GM21576 (cell line): Measurements from ENCODE around the gene LDB2.

Experiments
- ATAC-seq: cut with Tn5 transposase; IDR thresholded peaks from one replicate; pipeline ENCODE4 v1.9.1; 2021; ENCODE audit warnings: mild to moderate bottlenecking, moderate library complexity; ENCODE audit not compliant: unreplicated experiment

Gene LDB2

DNA sequence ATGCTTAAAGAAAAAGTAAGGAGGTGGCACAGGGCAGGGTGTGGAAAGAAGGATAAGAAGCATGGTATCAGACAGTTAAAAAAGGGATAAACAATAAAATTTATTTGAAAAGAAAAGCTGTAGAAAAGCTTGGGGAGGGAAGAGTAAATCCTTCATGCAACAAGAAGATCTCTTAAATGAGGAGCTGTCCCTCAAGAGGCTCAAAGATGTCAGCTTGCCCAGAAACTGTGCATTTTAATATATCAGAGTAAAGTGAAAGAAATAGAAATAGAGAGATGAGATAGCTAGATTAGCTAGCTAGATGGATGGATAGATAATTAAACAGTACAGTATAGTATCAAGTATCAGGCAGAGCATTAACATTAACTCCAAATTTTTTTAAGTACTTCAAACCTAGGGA lies 170.3 kb downstream of the LDB2 start:
- ATAC-seq, result no peak

DNA sequence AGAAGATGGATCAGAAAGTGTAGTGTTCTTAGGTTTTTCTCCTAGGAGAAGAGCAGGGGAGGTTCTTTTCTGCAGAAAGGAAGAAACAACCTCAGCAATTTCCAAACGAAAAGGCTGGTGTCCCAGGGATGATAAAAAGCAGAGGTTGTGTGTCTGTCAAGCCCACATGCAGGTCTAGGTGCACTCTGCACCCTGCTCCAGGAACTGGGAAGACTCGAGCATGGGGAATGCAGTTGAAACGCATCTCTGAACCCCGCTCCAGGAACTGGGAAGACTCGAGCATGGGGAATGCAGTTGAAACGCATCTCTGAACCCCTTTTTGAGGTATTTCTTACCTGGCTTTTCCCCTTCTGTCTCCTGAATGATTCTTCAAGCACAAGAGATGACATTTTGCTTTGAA lies 171.2 kb downstream of the LDB2 start:
- no peak for ATAC-seq

DNA sequence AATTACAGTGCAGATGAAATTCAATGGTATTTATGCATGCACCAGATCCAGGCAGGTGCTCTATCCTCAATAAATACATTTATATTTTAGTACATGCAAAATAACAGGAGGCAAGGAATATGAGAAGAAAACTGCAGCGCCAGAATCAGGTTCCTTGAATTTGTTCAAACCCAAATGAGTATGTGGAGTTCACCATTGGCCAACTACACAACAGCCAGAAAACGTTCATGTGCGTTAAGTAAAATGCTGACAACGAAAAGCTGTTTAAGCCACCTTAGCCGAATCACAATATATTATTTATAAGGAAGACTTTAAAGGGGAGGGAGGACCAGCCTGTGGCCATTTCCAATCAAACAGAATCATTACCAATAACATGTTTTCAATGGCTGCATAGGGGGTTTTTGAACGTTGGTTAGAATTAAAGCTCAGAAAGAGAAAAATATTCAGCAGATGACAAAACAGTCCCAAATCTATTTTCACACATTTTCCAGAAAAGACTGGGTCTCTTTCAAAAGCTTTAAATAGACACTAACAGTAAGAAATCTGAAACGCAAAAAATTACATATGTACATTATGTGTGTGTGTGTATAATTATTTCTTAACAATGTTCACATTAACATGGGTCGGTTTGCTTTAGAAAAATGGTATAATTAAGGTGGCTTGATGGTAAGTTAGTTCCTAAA lies 171.9 kb downstream of the LDB2 start:
- ATAC-seq, result no peak

DNA sequence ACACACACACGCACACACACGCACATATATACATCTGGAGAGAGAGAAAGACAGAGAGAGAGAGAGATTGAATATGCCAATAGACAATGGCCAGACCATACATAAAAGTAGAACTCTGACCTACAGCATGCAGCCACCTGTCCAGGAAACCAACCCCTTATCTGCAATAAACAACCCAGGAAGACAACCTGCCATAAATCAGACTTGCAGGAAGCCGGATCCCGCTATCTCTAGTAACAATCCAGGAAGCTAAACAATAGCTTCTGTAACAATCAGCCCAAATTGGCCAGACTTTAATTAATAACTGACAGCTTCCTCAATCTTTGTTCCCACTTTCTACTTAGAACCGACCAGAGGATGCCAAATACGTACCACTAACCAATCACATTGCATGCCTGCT lies 173.2 kb downstream of the LDB2 start:
- no peak for ATAC-seq

DNA sequence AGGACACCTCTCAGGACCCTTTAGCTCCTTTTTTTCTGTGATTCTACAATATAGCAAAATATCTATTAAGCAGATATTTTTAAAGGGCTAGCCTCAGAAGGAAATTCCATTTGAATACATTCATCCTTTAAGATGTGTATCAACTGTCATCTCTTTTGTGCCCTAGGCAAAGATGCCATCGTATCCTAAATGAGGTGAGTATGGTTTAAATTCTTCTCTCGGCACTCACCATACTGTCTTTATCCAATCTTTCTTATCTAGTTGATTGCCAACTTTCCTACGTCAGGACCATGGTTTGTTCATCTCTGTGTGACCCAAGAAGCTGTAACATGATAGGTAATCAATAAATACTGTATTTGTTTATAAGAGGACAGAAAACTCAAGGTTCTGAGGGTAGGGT lies 176.0 kb downstream of the LDB2 start:
- ATAC-seq, result no peak

DNA sequence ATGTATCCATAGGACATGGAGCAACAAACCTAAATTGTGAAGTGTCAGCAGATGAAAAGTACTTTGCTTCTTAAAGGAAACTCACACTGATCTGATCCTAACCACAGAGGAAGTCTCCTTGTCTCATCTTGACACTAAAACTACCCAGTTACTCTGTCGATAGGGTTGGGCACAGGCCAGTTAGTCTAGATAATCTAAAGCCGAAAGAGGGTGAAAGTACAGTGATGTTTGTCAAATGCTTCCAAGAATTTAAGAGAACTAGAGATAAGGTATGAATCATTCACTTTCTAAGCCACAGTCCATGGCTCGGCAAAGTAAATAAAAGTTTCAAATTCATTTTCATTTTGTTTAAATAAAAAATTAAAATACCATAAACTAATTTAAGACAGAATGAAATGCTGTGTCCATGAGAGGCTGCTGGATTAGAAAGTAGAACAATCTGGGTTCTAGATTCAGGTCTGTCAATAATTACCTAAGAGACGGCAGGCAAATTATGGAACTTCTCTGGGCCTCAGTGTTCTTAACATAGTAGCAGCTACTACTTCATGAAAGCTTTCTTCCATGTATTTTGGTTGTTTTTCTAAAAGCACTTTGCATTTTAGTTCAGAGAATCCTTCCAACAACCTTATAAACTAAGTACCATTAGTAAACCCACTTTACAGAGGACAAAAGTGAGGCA lies 176.7 kb downstream of the LDB2 start:
- ATAC-seq, result no peak

DNA sequence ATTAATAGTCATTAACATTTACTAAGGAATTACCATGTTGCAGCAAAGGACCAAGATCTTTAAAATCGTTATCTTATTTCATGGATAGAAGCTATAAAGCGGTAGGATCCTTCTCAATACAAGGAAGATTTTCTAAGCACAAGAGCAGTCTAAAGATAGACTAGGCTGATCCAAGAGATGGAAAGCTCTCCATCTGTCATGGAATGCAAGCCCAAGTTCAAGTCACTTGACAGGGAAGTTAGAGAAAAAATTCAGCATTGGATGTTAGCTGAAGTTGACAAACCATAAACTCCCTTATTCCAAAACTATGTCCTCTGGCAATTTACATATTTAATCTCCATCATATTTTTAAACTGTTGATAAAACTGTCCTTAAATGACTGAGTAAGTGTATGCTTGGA lies 177.7 kb downstream of the LDB2 start:
- no peak for ATAC-seq

DNA sequence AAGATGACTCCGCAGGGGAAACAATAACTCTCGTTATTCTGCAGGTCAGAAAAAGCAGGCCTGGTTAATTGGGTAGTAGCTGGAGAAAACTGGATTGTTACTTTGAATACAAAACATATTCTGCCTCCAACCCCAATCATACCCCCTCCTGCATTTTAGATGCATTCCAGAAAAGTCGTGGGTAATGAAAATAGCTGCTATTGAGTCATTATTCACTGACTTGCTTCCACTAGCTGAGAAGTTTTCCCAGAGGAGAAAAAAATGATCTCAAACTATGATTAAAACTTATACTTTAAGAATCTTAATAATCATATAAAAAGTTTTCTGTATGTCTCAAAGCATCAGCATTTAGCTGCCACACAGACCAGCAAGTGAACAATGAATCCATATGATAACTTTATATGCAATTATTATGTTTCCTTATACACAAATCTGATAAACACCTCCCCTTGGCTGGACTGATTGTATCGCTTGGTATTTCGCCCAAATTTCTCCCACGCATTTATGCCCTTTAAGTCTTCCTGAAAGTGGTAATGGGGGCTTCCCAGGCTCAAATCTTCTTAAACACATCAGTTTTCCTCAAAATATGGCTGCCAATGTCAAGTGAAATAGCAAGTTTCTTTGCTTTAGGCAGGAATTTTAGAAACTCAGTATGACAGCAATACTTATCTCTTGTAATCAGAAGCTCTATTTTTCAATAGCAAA lies 181.0 kb downstream of the LDB2 start:
- ATAC-seq, result no peak

DNA sequence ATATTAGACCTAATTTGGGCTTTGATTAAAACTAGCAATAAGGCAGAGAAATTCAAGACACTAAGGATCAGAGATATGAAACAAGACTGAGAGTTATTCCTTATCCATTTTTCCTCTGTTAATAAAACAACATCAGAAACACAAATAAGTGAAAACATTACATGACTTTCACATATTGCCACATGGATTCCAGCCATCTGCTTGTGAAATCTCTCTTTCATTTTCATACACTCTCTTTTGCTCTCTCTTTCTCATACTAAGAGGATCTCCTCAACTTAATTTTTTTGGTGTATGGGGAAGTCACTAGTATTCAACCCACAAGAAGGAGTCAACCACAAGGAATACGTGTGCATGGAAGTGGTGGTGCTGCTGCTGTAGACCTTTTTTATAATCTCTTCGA lies 183.0 kb downstream of the LDB2 start:
- ATAC-seq, result no peak

DNA sequence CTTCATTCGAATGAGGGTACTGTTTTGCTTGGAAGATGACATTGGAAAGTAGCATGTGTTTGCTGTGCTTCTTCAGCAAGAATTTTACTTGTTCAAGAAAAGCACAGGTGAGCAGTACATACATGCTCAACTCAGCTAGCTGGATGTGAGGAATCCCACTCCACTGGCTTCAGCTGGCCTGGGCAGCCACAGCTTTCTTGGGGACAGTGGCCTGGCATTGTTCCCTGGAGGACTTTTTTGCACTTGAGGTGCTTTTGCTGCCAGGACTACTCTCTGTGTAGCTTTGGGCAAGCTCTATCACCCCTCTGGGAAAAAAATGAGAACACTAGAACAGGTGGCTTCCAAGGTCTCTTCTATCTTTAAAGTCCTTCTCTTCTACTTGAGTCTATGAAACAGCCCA lies 184.3 kb downstream of the LDB2 start:
- ATAC-seq, result no peak

DNA sequence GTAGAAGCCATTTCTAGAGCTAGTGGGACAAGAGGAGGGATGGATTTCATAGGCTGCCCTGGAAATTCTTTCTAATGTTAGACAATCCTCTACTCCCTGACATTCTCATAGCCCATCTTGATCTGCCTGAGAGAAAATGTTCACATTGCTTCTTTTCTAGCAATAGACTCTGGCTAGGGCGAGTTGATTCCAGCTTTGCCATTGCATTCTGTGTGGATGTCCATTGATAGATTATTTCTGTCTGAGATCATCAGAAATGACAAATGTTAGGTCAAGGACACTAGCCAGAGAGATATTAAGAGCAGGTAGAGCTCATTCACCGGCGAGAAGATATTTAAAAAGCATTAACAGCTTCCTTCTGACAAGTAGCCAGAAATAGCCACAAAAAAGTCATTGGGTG lies 184.7 kb downstream of the LDB2 start:
- ATAC-seq, result no peak

DNA sequence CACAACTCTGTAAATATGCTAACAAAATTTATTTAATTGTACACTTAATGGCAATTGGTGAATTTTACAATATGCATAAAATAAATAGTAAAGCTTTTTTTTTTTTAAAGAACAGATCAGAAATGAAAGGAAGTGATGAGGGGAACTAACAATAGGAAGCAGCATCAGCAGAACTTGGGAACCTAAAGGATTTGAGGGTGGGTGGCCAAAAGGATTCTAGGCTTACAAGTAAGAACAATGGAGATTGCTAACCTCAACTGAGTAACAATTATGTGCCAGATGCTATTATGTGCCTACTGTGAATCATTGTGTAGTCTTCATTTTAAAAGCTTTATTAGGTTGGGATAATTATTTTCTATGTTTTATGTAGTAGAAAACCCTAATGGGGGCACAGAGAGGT lies 185.2 kb downstream of the LDB2 start:
- no peak for ATAC-seq

DNA sequence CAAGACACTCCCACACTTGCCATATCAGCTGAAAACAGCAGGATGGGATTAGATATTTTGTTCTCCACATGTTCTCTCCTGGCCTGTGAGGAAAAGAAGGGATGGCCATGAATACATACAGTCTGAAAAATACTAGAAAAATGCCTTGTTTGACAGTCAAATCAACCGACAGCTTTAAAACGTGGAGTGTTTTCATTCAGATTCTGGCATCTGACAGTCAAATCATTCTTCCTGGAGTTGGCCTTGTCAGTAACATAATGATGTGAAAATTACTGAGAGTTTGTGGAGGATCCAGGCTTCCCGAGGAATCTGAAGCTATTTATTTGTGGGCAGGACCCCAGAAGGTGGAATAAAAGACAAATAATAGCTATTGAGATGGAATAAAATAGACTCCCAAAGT lies 188.2 kb downstream of the LDB2 start:
- no peak for ATAC-seq

DNA sequence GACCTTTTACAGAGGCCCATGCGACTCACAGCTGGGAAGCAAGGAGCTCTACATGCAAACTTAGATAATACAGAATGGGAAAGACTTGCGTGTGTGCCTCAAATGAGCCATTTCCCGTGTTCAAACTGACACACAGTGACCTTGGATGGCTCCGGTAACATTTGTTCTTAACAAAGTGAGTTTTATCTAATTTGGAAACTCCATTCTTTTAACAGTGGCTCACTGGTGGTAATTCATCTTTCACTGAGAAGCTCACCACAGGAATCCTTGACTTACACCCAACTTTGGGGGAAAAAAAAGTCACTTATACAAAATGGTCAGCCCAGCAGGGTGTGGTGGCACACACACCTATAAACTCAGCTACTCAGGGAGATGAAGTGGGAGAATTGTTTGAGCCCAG lies 190.6 kb downstream of the LDB2 start:
- ATAC-seq, result no peak

DNA sequence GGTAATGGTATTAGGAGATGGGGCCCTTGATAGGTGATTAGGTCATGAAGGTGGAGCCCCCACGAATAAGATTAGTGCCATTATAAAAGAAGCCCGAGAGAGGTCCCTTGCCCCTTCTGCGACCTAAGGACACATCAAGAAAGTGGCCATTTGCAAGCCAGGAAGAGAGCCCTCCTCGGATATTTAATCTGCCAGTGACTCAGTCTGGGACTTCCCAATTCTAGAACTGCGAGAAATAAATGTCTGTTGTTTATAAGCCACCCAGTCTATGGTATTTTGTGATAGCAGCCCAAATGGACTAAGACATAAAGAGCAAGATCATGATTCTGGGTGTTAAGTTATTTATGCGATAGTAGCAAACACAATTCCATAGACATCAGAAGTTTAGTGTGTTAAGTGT lies 192.2 kb downstream of the LDB2 start:
- no peak for ATAC-seq

DNA sequence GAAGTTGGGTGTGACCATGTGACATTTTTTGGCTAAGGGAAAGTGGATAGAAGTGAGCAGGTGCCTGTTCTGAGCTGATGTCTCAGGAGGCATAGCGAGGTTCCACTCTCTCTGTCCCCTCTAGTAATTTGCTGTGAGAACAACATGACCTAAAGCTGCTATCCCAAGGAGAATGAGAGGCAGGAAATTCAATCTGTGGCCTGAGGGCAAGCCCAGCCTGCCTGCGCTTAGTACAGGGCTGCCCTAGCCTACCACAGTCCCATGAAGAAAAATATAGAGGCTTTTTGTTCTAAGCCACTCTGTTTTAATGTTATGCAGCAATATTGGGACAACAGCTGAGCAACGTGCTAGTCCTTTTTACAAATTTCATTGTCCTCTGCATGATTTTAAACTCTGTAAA lies 193.1 kb downstream of the LDB2 start:
- ATAC-seq, result no peak

DNA sequence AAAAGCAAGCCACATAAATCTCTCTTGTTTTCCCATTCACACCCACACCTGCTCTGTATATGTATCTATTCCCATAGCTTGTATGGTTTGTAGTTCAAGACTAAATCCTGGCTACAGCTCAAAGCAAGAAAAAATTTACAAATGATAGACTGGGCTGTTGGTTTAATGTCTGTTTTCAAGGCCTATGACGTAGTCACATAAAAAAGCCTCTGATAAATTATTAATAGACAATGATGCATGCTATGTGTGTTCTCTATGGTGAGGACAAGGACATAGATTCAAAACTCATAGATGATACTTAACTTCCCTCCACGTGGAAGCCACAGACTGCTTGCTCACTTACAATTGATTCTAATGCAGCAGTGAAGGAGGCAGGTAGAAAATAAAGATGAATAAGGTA lies 194.0 kb downstream of the LDB2 start:
- no peak for ATAC-seq

DNA sequence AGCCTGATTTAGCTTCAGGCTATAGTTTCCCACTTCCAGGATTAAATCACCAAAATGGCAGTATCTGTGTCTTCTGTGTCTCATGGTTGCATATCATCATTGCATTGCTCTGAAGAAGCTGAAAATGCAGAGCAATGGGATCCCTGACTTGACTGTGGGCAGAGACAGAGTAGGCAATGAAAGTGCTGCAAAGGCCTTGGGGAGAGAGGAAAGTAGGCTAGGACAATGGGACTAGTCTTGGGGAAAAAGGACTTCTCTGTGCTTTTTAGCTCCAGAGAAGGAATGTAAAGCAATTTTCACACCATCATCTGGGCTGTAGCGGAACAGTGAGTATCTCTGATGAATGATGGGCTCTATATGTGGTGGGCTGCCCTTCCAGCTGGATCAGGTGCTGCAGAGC lies 202.5 kb downstream of the LDB2 start:
- no peak for ATAC-seq

DNA sequence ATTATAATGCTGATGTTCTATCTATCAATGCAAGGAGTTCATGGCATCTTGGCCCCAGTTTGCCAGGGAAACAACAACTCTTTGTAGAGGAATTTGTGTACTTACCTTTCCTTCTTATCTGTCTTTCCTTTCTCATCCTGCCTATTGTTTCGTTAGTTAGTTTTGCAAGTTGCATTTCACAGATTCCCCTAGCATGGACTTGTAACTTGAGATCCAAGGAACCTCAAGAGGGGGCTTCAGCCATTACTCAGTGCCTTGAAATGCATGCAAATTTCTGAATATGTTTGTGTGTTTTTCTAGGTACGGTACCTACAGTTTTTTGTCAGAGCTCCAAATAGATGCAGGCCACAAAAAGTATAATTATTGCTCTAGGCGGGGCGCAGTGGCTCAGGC lies 203.6 kb downstream of the LDB2 start:
- no peak for ATAC-seq

DNA sequence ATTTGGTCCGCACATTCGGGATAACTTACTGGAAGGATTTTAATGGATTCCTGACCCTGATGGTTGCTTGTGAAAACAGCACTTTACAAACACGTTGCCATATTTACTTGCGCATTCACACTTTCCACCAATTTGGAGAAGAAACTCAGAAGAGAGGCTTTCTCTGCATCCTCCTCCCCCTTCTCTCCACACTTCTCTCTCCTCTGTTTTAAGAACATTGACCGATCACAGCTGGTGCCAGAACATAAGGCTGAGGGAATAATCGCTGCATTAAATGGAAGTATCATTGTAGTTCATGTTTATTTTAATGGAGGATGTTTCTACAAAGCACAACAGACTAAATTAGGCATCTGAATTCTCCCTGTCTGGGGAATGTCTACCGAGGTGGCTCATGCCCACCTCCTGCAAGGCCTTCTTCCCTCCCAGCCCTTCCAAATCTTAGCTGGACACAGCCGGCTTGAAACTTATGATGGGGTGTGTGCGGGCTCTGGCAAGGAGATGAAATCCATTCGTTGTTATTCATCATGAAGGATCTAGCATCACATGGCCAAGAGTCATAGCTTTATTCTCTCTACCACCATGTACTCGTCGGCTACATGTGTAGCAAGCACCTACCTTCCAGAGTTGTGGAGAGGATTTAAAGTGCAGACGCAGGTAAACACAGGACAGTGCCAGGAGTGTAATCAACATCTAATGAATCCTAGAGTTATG lies 204.1 kb downstream of the LDB2 start:
- ATAC-seq, result no peak

DNA sequence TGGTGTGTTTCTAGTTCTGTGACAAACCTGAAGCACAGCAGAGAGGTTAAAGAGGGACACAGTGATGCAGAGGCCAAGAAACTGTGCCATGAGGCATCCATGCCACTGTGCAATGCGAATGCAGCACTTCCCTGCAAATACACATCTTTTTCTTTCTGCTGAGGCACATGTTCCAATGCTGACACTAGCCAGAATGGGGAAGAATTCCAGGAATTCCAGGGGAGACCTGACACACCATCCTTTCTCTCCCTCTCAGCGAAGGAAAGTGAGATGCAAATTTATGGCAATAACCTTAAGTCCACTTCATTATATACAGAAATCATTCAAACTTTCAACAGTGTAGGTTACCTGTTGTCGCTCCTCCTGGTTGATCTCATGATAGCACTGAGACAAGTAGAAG lies 204.8 kb downstream of the LDB2 start:
- ATAC-seq, result no peak
